HEK293 (cell line): ENCODE results near the gene ORC1.

Source experiments
- CTCF ChIA-PET: fragments of 350-600 bp; formaldehyde crosslinking; extraction: SDS; loops from one replicate; lab custom pipeline; 2021; ENCODE audit warnings: antibody characterized with exemption; lab: Yijun Ruan, JAX
- POLR2A ChIA-PET: fragments of 300-600 bp; formaldehyde crosslinking; extraction: SDS; loops from one replicate; lab custom pipeline; 2020; ENCODE audit warnings: antibody characterized with exemption, inconsistent platforms; lab: Yijun Ruan, JAX
- H3K27ac ChIP-seq: fragments of 200-500 bp; sonication (Bioruptor generic); 2 replicates; pipeline ENCODE4 v1.5.1; 2014; ENCODE audit warnings: low read depth, low read length, control low read depth, inconsistent platforms; ENCODE audit errors: extremely low read depth
- H3K36me3 ChIP-seq, 2 experiments: fragments of 200-500 bp in 1 of 2; sonication (Bioruptor generic) in 1 of 2; 1 replicate in 1 of 2; 2 replicates in 1 of 2; pipeline ENCODE4 v1.5.1; 2014 to 2017; ENCODE audit warnings: inconsistent platforms in 2 of 2, low read length in 2 of 2; ENCODE audit not compliant: control insufficient read depth in 2 of 2, insufficient read depth in 1 of 2
- H3K4me1 ChIP-seq: fragments of 200-500 bp; sonication (Bioruptor generic); 2 replicates; pipeline ENCODE4 v1.5.1; 2014; ENCODE audit warnings: mild to moderate bottlenecking, low read length, inconsistent platforms; ENCODE audit not compliant: control insufficient read depth, insufficient read depth
- H3K4me3 ChIP-seq: 2 replicates; pipeline ENCODE4 v1.5.1; 2011; ENCODE audit warnings: low read depth, mild to moderate bottlenecking, control low read depth, low read length, moderate library complexity
- H3K9me3 ChIP-seq: fragments of 200-500 bp; sonication (Bioruptor generic); 2 replicates; pipeline ENCODE4 v1.5.1; 2014; ENCODE audit warnings: low read depth, low read length, inconsistent platforms; ENCODE audit not compliant: control insufficient read depth, insufficient read depth
- ELK4 ChIP-seq: IDR thresholded peaks from 2 replicates; pipeline ENCODE4 v1.6.1; 2011; ENCODE audit warnings: mild to moderate bottlenecking, low read depth, low read length, borderline replicate concordance
- PRDM6 ChIP-seq: fragments of 450-650 bp; formaldehyde crosslinking; IDR thresholded peaks from 2 replicates; pipeline ENCODE4 v1.5.1; 2017; ENCODE audit warnings: missing biosample characterization, missing genetic modification characterization
- SCRT1 ChIP-seq: fragments of 450-650 bp; formaldehyde crosslinking; IDR thresholded peaks from 2 replicates; pipeline ENCODE4 v1.5.1; 2016; ENCODE audit warnings: missing biosample characterization, missing genetic modification characterization, borderline replicate concordance
- SCRT2 ChIP-seq: fragments of 450-650 bp; formaldehyde crosslinking; IDR thresholded peaks from 2 replicates; pipeline ENCODE4 v1.5.1; 2016; ENCODE audit warnings: missing biosample characterization, missing genetic modification characterization
- ZFP3 ChIP-seq: fragments of 450-650 bp; formaldehyde crosslinking; IDR thresholded peaks from 2 replicates; pipeline ENCODE4 v1.5.1; 2016; ENCODE audit warnings: low read depth, missing biosample characterization, missing genetic modification characterization
- ZNF155 ChIP-seq: fragments of 450-650 bp; formaldehyde crosslinking; IDR thresholded peaks from 2 replicates; pipeline ENCODE4 v1.5.1; 2016; ENCODE audit warnings: missing biosample characterization, missing genetic modification characterization
- ZNF2 ChIP-seq: fragments of 450-650 bp; formaldehyde crosslinking; IDR thresholded peaks from 2 replicates; pipeline ENCODE4 v1.5.1; 2016; ENCODE audit warnings: missing biosample characterization, missing genetic modification characterization
- ZNF248 ChIP-seq: fragments of 450-650 bp; formaldehyde crosslinking; IDR thresholded peaks from 2 replicates; pipeline ENCODE4 v1.5.1; 2017; ENCODE audit warnings: missing biosample characterization, missing genetic modification characterization
- ZNF266 ChIP-seq: fragments of 450-650 bp; formaldehyde crosslinking; IDR thresholded peaks from 2 replicates; pipeline ENCODE4 v1.5.1; 2016; ENCODE audit warnings: missing biosample characterization, missing genetic modification characterization, low read depth
- ZNF501 ChIP-seq: fragments of 450-650 bp; formaldehyde crosslinking; IDR thresholded peaks from 2 replicates; pipeline ENCODE4 v1.5.1; 2016; ENCODE audit warnings: missing biosample characterization, missing genetic modification characterization
- ZNF555 ChIP-seq: fragments of 450-650 bp; formaldehyde crosslinking; conservative IDR thresholded peaks from 2 replicates; pipeline ENCODE4 v1.5.1; 2017; ENCODE audit warnings: missing biosample characterization, mild to moderate bottlenecking, missing genetic modification characterization, inconsistent platforms
- ZNF701 ChIP-seq: fragments of 450-650 bp; formaldehyde crosslinking; IDR thresholded peaks from 2 replicates; pipeline ENCODE4 v1.5.1; 2016; ENCODE audit warnings: missing biosample characterization, missing genetic modification characterization
- ZNF776 ChIP-seq: fragments of 450-650 bp; formaldehyde crosslinking; IDR thresholded peaks from 2 replicates; pipeline ENCODE4 v1.5.0; 2017; ENCODE audit warnings: missing biosample characterization, missing genetic modification characterization, borderline replicate concordance
- ZNF777 ChIP-seq: fragments of 450-650 bp; formaldehyde crosslinking; IDR thresholded peaks from 2 replicates; pipeline ENCODE4 v1.5.1; 2017; ENCODE audit warnings: missing biosample characterization, missing genetic modification characterization, borderline replicate concordance
- TF ChIP-seq, protein P1 (sequence below): fragments of 450-650 bp; formaldehyde crosslinking; conservative IDR thresholded peaks from 2 replicates; pipeline ENCODE4 v1.5.1; 2016; ENCODE audit warnings: low read depth, missing biosample characterization, missing genetic modification characterization
- TF ChIP-seq, protein P2 (sequence below): fragments of 450-650 bp; formaldehyde crosslinking; IDR thresholded peaks from 2 replicates; pipeline ENCODE4 v1.5.0; 2017; ENCODE audit warnings: missing biosample characterization, missing genetic modification characterization, borderline replicate concordance
- TF ChIP-seq, protein P3 (sequence below): fragments of 450-650 bp; formaldehyde crosslinking; optimal IDR thresholded peaks from 2 replicates; pipeline ENCODE3; 2016; ENCODE audit warnings: missing biosample characterization, mild to moderate bottlenecking, missing genetic modification characterization
- TF ChIP-seq, protein P4 (sequence below): fragments of 450-650 bp; formaldehyde crosslinking; IDR thresholded peaks from 2 replicates; pipeline ENCODE4 v1.5.1; 2016; ENCODE audit warnings: missing biosample characterization, missing genetic modification characterization

Gene ORC1

GRCh38 chr1:52435650-52436049, 31.4 kb upstream of the ORC1 start:
- no peak for TF ChIP-seq ZNF266
- TF ChIP-seq ZNF776: no peak
- TF ChIP-seq ZNF155 (tag by site-specific recombination): no peak
- TF ChIP-seq ZNF248 (tag by site-specific recombination): no peak
- TF ChIP-seq ZNF777 (tag by site-specific recombination): no peak
- TF ChIP-seq, protein P1, sequence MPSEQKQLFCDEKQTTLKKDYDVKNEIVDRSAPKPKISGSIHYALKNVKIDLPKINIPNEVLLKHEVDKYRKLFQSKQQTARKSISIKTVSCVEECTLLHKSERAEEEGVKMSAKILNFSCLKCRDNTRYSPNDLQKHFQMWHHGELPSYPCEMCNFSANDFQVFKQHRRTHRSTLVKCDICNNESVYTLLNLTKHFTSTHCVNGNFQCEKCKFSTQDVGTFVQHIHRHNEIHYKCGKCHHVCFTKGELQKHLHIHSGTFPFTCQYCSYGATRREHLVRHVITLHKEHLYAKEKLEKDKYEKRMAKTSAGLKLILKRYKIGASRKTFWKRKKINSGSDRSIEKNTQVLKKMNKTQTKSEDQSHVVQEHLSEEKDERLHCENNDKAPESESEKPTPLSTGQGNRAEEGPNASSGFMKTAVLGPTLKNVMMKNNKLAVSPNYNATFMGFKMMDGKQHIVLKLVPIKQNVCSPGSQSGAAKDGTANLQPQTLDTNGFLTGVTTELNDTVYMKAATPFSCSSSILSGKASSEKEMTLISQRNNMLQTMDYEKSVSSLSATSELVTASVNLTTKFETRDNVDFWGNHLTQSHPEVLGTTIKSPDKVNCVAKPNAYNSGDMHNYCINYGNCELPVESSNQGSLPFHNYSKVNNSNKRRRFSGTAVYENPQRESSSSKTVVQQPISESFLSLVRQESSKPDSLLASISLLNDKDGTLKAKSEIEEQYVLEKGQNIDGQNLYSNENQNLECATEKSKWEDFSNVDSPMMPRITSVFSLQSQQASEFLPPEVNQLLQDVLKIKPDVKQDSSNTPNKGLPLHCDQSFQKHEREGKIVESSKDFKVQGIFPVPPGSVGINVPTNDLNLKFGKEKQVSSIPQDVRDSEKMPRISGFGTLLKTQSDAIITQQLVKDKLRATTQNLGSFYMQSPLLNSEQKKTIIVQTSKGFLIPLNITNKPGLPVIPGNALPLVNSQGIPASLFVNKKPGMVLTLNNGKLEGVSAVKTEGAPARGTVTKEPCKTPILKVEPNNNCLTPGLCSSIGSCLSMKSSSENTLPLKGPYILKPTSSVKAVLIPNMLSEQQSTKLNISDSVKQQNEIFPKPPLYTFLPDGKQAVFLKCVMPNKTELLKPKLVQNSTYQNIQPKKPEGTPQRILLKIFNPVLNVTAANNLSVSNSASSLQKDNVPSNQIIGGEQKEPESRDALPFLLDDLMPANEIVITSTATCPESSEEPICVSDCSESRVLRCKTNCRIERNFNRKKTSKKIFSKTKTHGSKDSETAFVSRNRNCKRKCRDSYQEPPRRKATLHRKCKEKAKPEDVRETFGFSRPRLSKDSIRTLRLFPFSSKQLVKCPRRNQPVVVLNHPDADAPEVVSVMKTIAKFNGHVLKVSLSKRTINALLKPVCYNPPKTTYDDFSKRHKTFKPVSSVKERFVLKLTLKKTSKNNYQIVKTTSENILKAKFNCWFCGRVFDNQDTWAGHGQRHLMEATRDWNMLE (tag by site-specific recombination): no peak
- TF ChIP-seq, protein P2, sequence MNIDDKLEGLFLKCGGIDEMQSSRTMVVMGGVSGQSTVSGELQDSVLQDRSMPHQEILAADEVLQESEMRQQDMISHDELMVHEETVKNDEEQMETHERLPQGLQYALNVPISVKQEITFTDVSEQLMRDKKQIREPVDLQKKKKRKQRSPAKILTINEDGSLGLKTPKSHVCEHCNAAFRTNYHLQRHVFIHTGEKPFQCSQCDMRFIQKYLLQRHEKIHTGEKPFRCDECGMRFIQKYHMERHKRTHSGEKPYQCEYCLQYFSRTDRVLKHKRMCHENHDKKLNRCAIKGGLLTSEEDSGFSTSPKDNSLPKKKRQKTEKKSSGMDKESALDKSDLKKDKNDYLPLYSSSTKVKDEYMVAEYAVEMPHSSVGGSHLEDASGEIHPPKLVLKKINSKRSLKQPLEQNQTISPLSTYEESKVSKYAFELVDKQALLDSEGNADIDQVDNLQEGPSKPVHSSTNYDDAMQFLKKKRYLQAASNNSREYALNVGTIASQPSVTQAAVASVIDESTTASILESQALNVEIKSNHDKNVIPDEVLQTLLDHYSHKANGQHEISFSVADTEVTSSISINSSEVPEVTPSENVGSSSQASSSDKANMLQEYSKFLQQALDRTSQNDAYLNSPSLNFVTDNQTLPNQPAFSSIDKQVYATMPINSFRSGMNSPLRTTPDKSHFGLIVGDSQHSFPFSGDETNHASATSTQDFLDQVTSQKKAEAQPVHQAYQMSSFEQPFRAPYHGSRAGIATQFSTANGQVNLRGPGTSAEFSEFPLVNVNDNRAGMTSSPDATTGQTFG (tag by site-specific recombination): no peak
- no peak for TF ChIP-seq ZNF701
- TF ChIP-seq ZNF2 (tag by site-specific recombination): no peak
- TF ChIP-seq, protein P3, sequence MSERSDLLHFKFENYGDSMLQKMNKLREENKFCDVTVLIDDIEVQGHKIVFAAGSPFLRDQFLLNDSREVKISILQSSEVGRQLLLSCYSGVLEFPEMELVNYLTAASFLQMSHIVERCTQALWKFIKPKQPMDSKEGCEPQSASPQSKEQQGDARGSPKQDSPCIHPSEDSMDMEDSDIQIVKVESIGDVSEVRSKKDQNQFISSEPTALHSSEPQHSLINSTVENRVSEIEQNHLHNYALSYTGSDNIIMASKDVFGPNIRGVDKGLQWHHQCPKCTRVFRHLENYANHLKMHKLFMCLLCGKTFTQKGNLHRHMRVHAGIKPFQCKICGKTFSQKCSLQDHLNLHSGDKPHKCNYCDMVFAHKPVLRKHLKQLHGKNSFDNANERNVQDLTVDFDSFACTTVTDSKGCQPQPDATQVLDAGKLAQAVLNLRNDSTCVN (tag by site-specific recombination): no peak
- TF ChIP-seq PRDM6 (tag by site-specific recombination): no peak
- no peak for TF ChIP-seq ZNF555 (tag by site-specific recombination)
- ChIA-PET CTCF (interaction anchor here (0.6 kb wide), 1 partner anchor 231 kb away, joined by 3 read pairs; no protein-coding TSS in a partner anchor), POLR2A (no interaction called here)
- Histone ChIP-seq H3K9me3 (no peaks in the 10 kb centered on the region), H3K36me3 (peaks cover 20 to 91% of the 10 kb centered on the region in 2 experiments), H3K4me3 (no peak overlapping the region), H3K27ac (no peak overlapping the region), H3K4me1 (no peaks in the 10 kb centered on the region)

GRCh38 chr1:52435211-52435610, 31.0 kb upstream of the ORC1 start:
- TF ChIP-seq, protein P4, sequence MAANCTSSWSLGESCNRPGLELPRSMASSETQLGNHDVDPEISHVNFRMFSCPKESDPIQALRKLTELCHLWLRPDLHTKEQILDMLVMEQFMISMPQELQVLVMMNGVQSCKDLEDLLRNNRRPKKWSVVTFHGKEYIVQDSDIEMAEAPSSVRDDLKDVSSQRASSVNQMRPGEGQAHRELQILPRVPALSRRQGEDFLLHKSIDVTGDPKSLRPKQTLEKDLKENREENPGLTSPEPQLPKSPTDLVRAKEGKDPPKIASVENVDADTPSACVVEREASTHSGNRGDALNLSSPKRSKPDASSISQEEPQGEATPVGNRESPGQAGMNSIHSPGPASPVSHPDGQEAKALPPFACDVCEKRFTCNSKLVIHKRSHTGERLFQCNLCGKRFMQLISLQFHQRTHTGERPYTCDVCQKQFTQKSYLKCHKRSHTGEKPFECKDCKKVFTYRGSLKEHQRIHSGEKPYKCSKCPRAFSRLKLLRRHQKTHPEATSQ (tag by site-specific recombination): no peak
- no peak for TF ChIP-seq ZNF501 (tag by site-specific recombination)
- no peak for TF ChIP-seq ZFP3 (tag by site-specific recombination)
- peak; percentile 98 for TF ChIP-seq SCRT2
- TF ChIP-seq SCRT1: peak; percentile 97
- no peak for TF ChIP-seq ELK4
- ChIA-PET POLR2A (no interaction called here), CTCF (interaction anchor here (0.6 kb wide), 1 partner anchor 231 kb away, joined by 3 read pairs; no protein-coding TSS in a partner anchor)
- no peak overlapping the region for H3K4me3 ChIP-seq
- no peaks in the 10 kb centered on the region for H3K4me1 ChIP-seq
- H3K9me3 ChIP-seq: no peaks in the 10 kb centered on the region
- no peak overlapping the region for H3K27ac ChIP-seq
- peaks cover 22 to 91% of the 10 kb centered on the region in 2 experiments for H3K36me3 ChIP-seq
